OCI-LY1 (cell line): Measurements from ENCODE around the gene ARMC3.

Source experiments
- CTCF ChIP-seq: fragments of 200-600 bp; sonication (generic), shearing (Covaris generic); IDR thresholded peaks from 2 replicates; pipeline ENCODE4 v1.5.1; 2017; ENCODE audit warnings: mild to moderate bottlenecking, antibody characterized with exemption, low read length, moderate library complexity, mixed read lengths
- EZH2 ChIP-seq: fragments of 200-600 bp; sonication (generic), shearing (Covaris generic); IDR thresholded peaks from 2 replicates; pipeline ENCODE4 v1.8.0; 2017; ENCODE audit warnings: borderline replicate concordance, mixed run types, mild to moderate bottlenecking, antibody characterized with exemption, low read length, moderate library complexity, mixed read lengths

DNA sequence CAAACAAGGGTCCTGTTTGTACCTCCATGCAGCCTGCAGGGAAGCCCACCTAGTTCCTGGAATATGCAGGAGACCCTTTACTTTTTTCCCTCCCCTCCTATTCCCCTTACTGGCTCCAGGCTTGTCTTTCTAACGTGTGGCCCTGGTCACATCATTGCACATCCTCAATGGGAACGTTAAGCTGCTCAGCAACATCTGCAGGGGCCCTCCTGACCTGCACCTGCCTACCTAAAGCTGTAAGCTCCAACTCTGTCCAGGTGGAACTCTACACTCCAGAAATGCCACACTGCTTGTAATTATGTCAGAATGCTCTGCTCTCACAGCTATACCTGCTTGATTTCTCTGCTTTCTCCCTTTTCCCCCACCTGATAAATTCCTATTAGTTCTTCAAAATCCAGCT is 72.1 kb downstream of the ARMC3 start:
- TF ChIP-seq CTCF, result no peak
- no peak for TF ChIP-seq EZH2
